Psoas muscle (tissue), 8 donors: ENCODE results near the gene OR2S2. TPM values are rescaled to one million over a fixed set of nuclear protein-coding genes. Genes with fewer than 3 reads are reported as not detected.

Source experiments
- ATAC-seq, 4 donors: fragments of 200-7000 bp; cut with Tn5 transposase; one replicate each; pipeline ENCODE4 v1.9.1; 2020; ENCODE audit warnings: moderate library complexity in 3 of 4, mild to moderate bottlenecking in 2 of 4
- DNase-seq, 2 donors: peaks; one replicate each; pipeline ENCODE4 v3.0.0-alpha.2; 2020
- H3K27ac ChIP-seq: fragments of 200-600 bp; one replicate; pipeline ENCODE4 v1.8.0; 2022
- H3K27me3 ChIP-seq, 3 donors: fragments of 200-600 bp in 1 of 3; one replicate each; pipeline versions ENCODE4 v1.6.1 to v1.8.0; 2013 to 2022; ENCODE audit warnings: low read length in 2 of 3, mild to moderate bottlenecking in 2 of 3, moderate library complexity in 1 of 3; ENCODE audit not compliant: insufficient read depth in 3 of 3
- H3K36me3 ChIP-seq, 2 donors: fragments of 200-600 bp in 1 of 2; one replicate each; pipeline versions ENCODE4 v1.6.1 to v1.8.0; 2013 to 2022; ENCODE audit warnings: low read depth in 1 of 2, mild to moderate bottlenecking in 1 of 2, moderate library complexity in 1 of 2; ENCODE audit not compliant: insufficient read depth in 1 of 2
- H3K4me1 ChIP-seq: fragments of 200-600 bp; one replicate; pipeline ENCODE4 v1.8.0; 2022
- H3K4me3 ChIP-seq: fragments of 200-600 bp; one replicate; pipeline ENCODE4 v1.8.0; 2022; ENCODE audit warnings: mild to moderate bottlenecking
- H3K9me3 ChIP-seq: fragments of 200-600 bp; one replicate; pipeline ENCODE4 v1.8.0; 2022
- CTCF ChIP-seq: fragments of 200-600 bp; IDR thresholded peaks from one replicate; pipeline ENCODE4 v1.8.0; 2022; ENCODE audit warnings: antibody characterized with exemption
- WGBS, 3 donors: extraction: QIAGEN DNeasy Blood & Tissue Kit; methylation state at CpG; one replicate each; pipeline versions ENCODE4 v1.1.6 to v1.1.7; 2013; 5-methylcytosine and 5-hydroxymethylcytosine counted together
- intact Hi-C, 2 donors: fragments of 100-400 bp; cut with DNase I; formaldehyde crosslinking; loops; one replicate each; pipeline versions ENCODE4 v1.11.0 to v1.14.2; 2022
- polyA plus RNA-seq, 3 donors: library from polyadenylated mRNA; stranded (reverse); fragments of 200-250 nt; gene quantifications; one replicate each; pipeline ENCODE4 v1.2.3, GENCODE V29; 2013
- total RNA-seq, 4 donors: library from RNA; stranded (reverse); fragmentation: NEBNext Ultra II Directional in 2 of 4; extraction: Animal tissue kit (Norgen Biotek cat#: 25700) in 2 of 4; gene quantifications; one replicate each; pipeline versions ENCODE4 v1.2.1 to v1.2.4, GENCODE V29; 2021 to 2023
- donor health status: healthy with polysubstance abuse.
- donor health status: DM: no; HTN: no; CAD: no; lungs with moderate emphysema.
- donor health status: Bipolar disorder and iron deficiency.
- donor health status: healthy.
- donor health status: DM: yes; HTN: yes; CAD: no.
- donor health status: DM: no; HTN: no; CAD: no.
- donor health status: DM: no; HTN: no; CAD: no.
- donor health status: DM: yes; HTN: yes; CAD: no.

OR2S2 gene
- total and polyA plus RNA-seq, 7 donors: not detected

DNA sequence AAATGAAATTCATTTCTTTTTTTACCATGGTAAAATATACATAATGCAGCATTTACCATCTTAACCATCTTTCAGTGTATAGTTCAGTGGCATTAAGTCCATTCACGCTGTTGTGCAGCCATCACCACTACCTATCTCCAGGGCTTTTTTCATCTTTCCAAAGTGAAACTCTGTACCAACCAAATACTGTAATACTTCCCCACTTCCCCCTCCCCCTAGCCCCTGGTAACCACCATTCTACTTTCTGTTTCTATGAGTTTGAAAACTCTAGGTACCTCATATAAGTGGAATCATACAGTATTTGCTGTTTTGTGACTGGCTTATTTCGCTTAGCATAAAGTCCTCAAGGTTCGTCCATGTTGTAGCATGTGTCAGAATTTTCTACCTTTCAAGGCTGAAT lies 25.2 kb downstream of the OR2S2 start:
- 93 to 100% (median 93%) methylated on average over 3 of the region's 3 CpGs for WGBS, 3 donors
- Histone ChIP-seq H3K27me3 (peaks cover 0 to 2% (median 0%) of the 10 kb centered on the region in 3 donors), H3K36me3 (no peaks in the 10 kb centered on the region), H3K4me1 (no peaks in the 10 kb centered on the region), H3K4me3 (no peak overlapping the region), H3K9me3 (no peaks in the 10 kb centered on the region), H3K27ac (no peak overlapping the region)
- ATAC-seq: no peak
- no peak for TF ChIP-seq CTCF
- intact Hi-C loops: no loop called here
- no peak for DNase-seq

DNA sequence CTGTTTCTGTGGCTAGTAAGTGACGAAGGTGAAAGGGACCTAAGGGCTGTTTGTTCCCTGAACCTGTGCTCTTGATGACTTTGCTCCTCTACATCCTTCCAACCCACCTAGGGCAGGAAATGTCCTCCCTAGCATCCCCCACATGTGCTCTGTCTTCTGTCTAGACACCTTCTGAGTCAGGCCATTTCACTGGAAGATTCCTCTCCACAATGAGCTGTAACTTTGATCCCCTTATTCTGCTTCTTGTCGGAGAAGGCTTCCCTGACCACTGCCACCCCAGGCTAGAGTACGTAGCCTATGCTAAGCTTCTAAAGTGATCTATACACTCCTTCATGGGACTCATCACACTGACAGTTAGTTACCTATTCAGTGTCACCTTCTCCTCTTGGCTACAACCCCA lies 27.0 kb downstream of the OR2S2 start:
- no peaks in the 10 kb centered on the region for H3K36me3 ChIP-seq
- 94 to 99% (median 97%) methylated on average over 3 of the region's 3 CpGs for WGBS, 3 donors
- H3K27me3 ChIP-seq: peaks cover 0 to 2% (median 0%) of the 10 kb centered on the region in 3 donors
- no peaks in the 10 kb centered on the region for H3K4me1 ChIP-seq
- TF ChIP-seq CTCF: no peak
- no peak overlapping the region for H3K4me3 ChIP-seq
- intact Hi-C loops: no loop called here
- ATAC-seq (no peak), DNase-seq (no peak)
- H3K9me3 ChIP-seq: no peaks in the 10 kb centered on the region
- no peak overlapping the region for H3K27ac ChIP-seq

GRCh38 chr9:35930521-35930920 lies 27.4 kb downstream of the OR2S2 start:
- H3K4me3 ChIP-seq: no peak overlapping the region
- ATAC-seq (no peak), DNase-seq (no peak)
- H3K9me3 ChIP-seq: no peaks in the 10 kb centered on the region
- no peaks in the 10 kb centered on the region for H3K36me3 ChIP-seq
- peaks cover 0 to 2% (median 0%) of the 10 kb centered on the region in 3 donors for H3K27me3 ChIP-seq
- no peak overlapping the region for H3K27ac ChIP-seq
- intact Hi-C loops: no loop called here
- no peaks in the 10 kb centered on the region for H3K4me1 ChIP-seq
- TF ChIP-seq CTCF: no peak

GRCh38 chr9:35929453-35929718 lies 28.6 kb downstream of the OR2S2 start:
- H3K27ac ChIP-seq: no peak overlapping the region
- no peak for TF ChIP-seq CTCF
- peaks cover 0 to 2% (median 0%) of the 10 kb centered on the region in 3 donors for H3K27me3 ChIP-seq
- no peaks in the 10 kb centered on the region for H3K9me3 ChIP-seq
- no peak overlapping the region for H3K4me3 ChIP-seq
- intact Hi-C loops: no loop called here
- ATAC-seq (no peak), DNase-seq (no peak)
- 70 to 79% (median 74%) methylated on average over 6 of the region's 6 CpGs for WGBS, 3 donors
- H3K4me1 ChIP-seq: no peaks in the 10 kb centered on the region
- no peaks in the 10 kb centered on the region for H3K36me3 ChIP-seq

- TF ChIP-seq CTCF: no peak
- H3K27me3 ChIP-seq: peaks cover 0 to 2% (median 0%) of the 10 kb centered on the region in 3 donors
- no peak overlapping the region for H3K4me3 ChIP-seq
Measured at GRCh38 chr9:35928591-35929452, 29.1 kb downstream of the OR2S2 start.

More at GRCh38 chr9:35928591-35929452, 29.1 kb downstream of the OR2S2 start:
- DNase-seq (no peak), ATAC-seq (peak in 1 of 4 donors; percentile 26)
- H3K9me3 ChIP-seq: no peaks in the 10 kb centered on the region
- intact Hi-C loops: no loop called here
- no peaks in the 10 kb centered on the region for H3K36me3 ChIP-seq
- H3K4me1 ChIP-seq: peaks cover 3% of the 10 kb centered on the region
- 77 to 84% (median 80%) methylated on average over 9 of the region's 9 CpGs for WGBS, 3 donors
- H3K27ac ChIP-seq: no peak overlapping the region
